MM.1S (cell line): ENCODE results near the gene BCL11A.
A peak's percentile ranks its signal among the peaks of the same experiment; 100 is the strongest.

ENCODE experiments used
- DNase-seq: peaks from one replicate; pipeline ENCODE4 v3.0.0-alpha.2; 2015
- H2AFZ ChIP-seq: fragments of 300-600 bp; sonication (generic); 2 replicates; pipeline ENCODE4 v1.6.0; 2016; ENCODE audit warnings: antibody characterized with exemption, low read length
- H3F3A ChIP-seq: fragments of 300-600 bp; sonication (generic); 2 replicates; pipeline ENCODE4 v1.6.1; 2016; ENCODE audit warnings: mild to moderate bottlenecking, antibody characterized with exemption, low read length, moderate library complexity, mixed read lengths; ENCODE audit not compliant: insufficient read depth
- H3K27ac ChIP-seq: fragments of 300-600 bp; sonication (generic); 2 replicates; pipeline ENCODE4 v1.5.1; 2016; ENCODE audit warnings: mild to moderate bottlenecking, low read length
- H3K27me3 ChIP-seq: fragments of 300-600 bp; sonication (generic); replicated peaks from 2 replicates; pipeline ENCODE4 v1.6.0; 2016; ENCODE audit warnings: low read length; ENCODE audit not compliant: insufficient read depth
- H3K36me3 ChIP-seq: fragments of 300-600 bp; sonication (generic); replicated peaks from 2 replicates; pipeline ENCODE4 v1.6.1; 2016; ENCODE audit warnings: mild to moderate bottlenecking, low read length, mixed read lengths; ENCODE audit not compliant: insufficient read depth
- H3K4me1 ChIP-seq: fragments of 300-600 bp; sonication (generic); 2 replicates; pipeline ENCODE4 v1.6.1; 2016; ENCODE audit warnings: low read length, mixed read lengths
- H3K4me2 ChIP-seq: fragments of 300-600 bp; sonication (generic); 2 replicates; pipeline ENCODE4 v1.6.0; 2016; ENCODE audit warnings: low read depth, low read length
- H3K4me3 ChIP-seq: fragments of 300-600 bp; sonication (generic); 2 replicates; pipeline ENCODE4 v1.5.1; 2016; ENCODE audit warnings: low read length, mixed read lengths
- H3K79me2 ChIP-seq: fragments of 300-600 bp; sonication (generic); 2 replicates; pipeline ENCODE4 v1.6.1; 2016; ENCODE audit warnings: mixed run types, low read length, mixed read lengths
- H3K9ac ChIP-seq: fragments of 300-600 bp; sonication (generic); 2 replicates; pipeline ENCODE4 v1.6.1; 2016; ENCODE audit warnings: low read length, mixed read lengths
- H3K9me2 ChIP-seq: fragments of 300-600 bp; sonication (generic); replicated peaks from 2 replicates; pipeline ENCODE4 v1.6.1; 2016; ENCODE audit warnings: mild to moderate bottlenecking, low read length, mixed read lengths; ENCODE audit not compliant: insufficient read depth
- H3K9me3 ChIP-seq: fragments of 300-600 bp; sonication (generic); replicated peaks from 2 replicates; pipeline ENCODE4 v1.6.1; 2016; ENCODE audit warnings: mild to moderate bottlenecking, low read length, mixed read lengths; ENCODE audit not compliant: insufficient read depth
- H4K20me1 ChIP-seq: fragments of 300-600 bp; sonication (generic); 2 replicates; pipeline ENCODE4 v1.6.1; 2016; ENCODE audit warnings: mild to moderate bottlenecking, low read length, moderate library complexity, mixed read lengths; ENCODE audit not compliant: insufficient read depth
- CTCF ChIP-seq: fragments of 300-600 bp; sonication (generic); IDR thresholded peaks from 2 replicates; pipeline ENCODE4 v1.5.1; 2016; ENCODE audit warnings: antibody characterized with exemption, low read length, mixed read lengths
- EZH2 ChIP-seq: fragments of 300-600 bp; sonication (generic); optimal IDR thresholded peaks from 2 replicates; pipeline ENCODE3; 2017; ENCODE audit warnings: low read depth, mild to moderate bottlenecking, antibody characterized with exemption, low read length, mixed read lengths
- EZH2phosphoT487 ChIP-seq: fragments of 300-600 bp; sonication (generic); IDR thresholded peaks from 2 replicates; pipeline ENCODE4 v1.6.1; 2018; ENCODE audit warnings: antibody characterized with exemption, low read length

BCL11A gene

GRCh38 chr2:60551240-60552077, 2.0 kb downstream of the BCL11A start:
- Histone ChIP-seq H3K4me2 (peak overlapping the region; percentile 93), H3K27ac (peak overlapping the region; percentile 51), H3K36me3 (no peaks in the 10 kb centered on the region), H2AFZ (peak overlapping the region; percentile 68), H3K9me3 (no peaks in the 10 kb centered on the region), H3K4me1 (peaks cover 8% of the 10 kb centered on the region; the same call in 1 of the 2 replicates), H3K4me3 (peak overlapping the region; percentile 91), H3K27me3 (no peaks in the 10 kb centered on the region), H3K9ac (peak overlapping the region; percentile 56; the same call in 1 of the 2 replicates), H4K20me1 (no peaks in the 10 kb centered on the region), H3K9me2 (no peaks in the 10 kb centered on the region), H3F3A (peaks cover 38% of the 10 kb centered on the region), H3K79me2 (0 out of 2 replicates have a peak, but pooled peaks cover 8% of the 10 kb centered on the region)
- no peak for TF ChIP-seq EZH2
- no peak for TF ChIP-seq EZH2phosphoT487
- no peak for TF ChIP-seq CTCF
- DNase-seq: peak; percentile 56

DNA sequence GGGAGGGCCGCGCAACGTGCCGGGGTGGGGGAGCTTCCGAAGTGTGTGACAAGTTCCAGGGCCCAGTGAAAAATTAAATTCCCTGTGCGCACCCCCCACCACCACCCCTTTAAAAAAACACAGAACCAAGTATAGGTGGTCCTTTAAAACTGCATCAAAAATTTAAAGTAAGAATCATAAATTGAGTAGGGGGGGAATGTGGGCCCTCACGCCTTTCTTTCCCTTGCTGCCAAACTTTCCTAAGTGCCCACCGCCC, 2.5 kb downstream of the BCL11A start:
- Histone ChIP-seq H2AFZ (peak overlapping the region; percentile 68; the same call in 1 of the 2 replicates), H3K4me1 (peaks cover 4% of the 10 kb centered on the region; the same call in 1 of the 2 replicates), H3F3A (peaks cover 33% of the 10 kb centered on the region), H3K4me3 (peak overlapping the region; percentile 91), H3K4me2 (peak overlapping the region; percentile 93), H3K9ac (peak overlapping the region; percentile 56; the same call in 1 of the 2 replicates), H3K27ac (peak overlapping the region; percentile 51; the same call in 1 of the 2 replicates), H3K9me2 (no peaks in the 10 kb centered on the region), H4K20me1 (no peaks in the 10 kb centered on the region), H3K9me3 (no peaks in the 10 kb centered on the region), H3K79me2 (0 out of 2 replicates have a peak, but pooled peaks cover 8% of the 10 kb centered on the region), H3K27me3 (no peaks in the 10 kb centered on the region), H3K36me3 (no peaks in the 10 kb centered on the region)
- TF ChIP-seq EZH2: no peak
- no peak for TF ChIP-seq EZH2phosphoT487
- TF ChIP-seq CTCF: no peak
- DNase-seq: no peak

- H3K9me3 ChIP-seq: no peaks in the 10 kb centered on the region
- H3K27ac ChIP-seq: peak overlapping the region; percentile 49; the same call in 1 of the 2 replicates
- TF ChIP-seq EZH2 (no peak), EZH2phosphoT487 (no peak), CTCF (peak; percentile 84)
- H3K9me2 ChIP-seq: no peaks in the 10 kb centered on the region
- peak overlapping the region; percentile 91 for H3K4me3 ChIP-seq
- H4K20me1 ChIP-seq: no peaks in the 10 kb centered on the region
- peak overlapping the region; percentile 93 for H3K4me2 ChIP-seq
- 0 out of 2 replicates have a peak, but pooled peaks cover 8% of the 10 kb centered on the region for H3K79me2 ChIP-seq
- 0 out of 2 replicates have a peak, but pooled peaks cover 4% of the 10 kb centered on the region for H3K4me1 ChIP-seq
- peak; percentile 85 for DNase-seq
- H3K27me3 ChIP-seq: no peaks in the 10 kb centered on the region
- H3K9ac ChIP-seq: peak overlapping the region; percentile 63
- peak overlapping the region; percentile 89 for H2AFZ ChIP-seq
- no peaks in the 10 kb centered on the region for H3K36me3 ChIP-seq
- peaks cover 28% of the 10 kb centered on the region for H3F3A ChIP-seq
Observed at GRCh38 chr2:60550178-60550983, 3.1 kb downstream of the BCL11A start.
